Suprapubic skin (tissue), 3 donors: ENCODE measurements around the gene KCNH1.

Experiments used
- CTCF ChIP-seq, 2 donors: fragments of 200-600 bp in 1 of 2; fragments of 450-650 bp in 1 of 2; sonication (generic) in 1 of 2; IDR thresholded peaks; one replicate each; pipeline ENCODE4 v1.5.1; 2016 to 2019; ENCODE audit warnings: antibody characterized with exemption in 2 of 2, mild to moderate bottlenecking in 1 of 2, moderate library complexity in 1 of 2
- EP300 ChIP-seq: sonication (generic); formaldehyde crosslinking; IDR thresholded peaks from one replicate; pipeline ENCODE4 v1.6.1; 2017; ENCODE audit warnings: antibody characterized with exemption
- POLR2A ChIP-seq, 2 donors: fragments of 450-650 bp; IDR thresholded peaks; one replicate each; pipeline ENCODE4 v1.6.1; 2017; ENCODE audit warnings: antibody characterized with exemption in 2 of 2, mild to moderate bottlenecking in 2 of 2, moderate library complexity in 2 of 2

- TF ChIP-seq CTCF (IDR thresholded peaks at IDR 0.05) (no peak), EP300 (no peak), POLR2A (IDR thresholded peaks at IDR 0.05) (no peak)
Measured at GRCh38 chr1:211035821-211036380, 98.0 kb downstream of the KCNH1 start.
